Activated CD8-positive, alpha-beta T cell treated with anti-CD3 and anti-CD28 coated beads for 36 hours (primary cell): ENCODE results near the gene RNF44. TPM values are rescaled to one million over a fixed set of nuclear protein-coding genes. Genes with fewer than 3 reads are reported as not detected.

Experiments used
- ATAC-seq: fragments of 200-7000 bp; cut with Tn5 transposase; one replicate; pipeline ENCODE4 v1.10.0; 2021; ENCODE audit warnings: mild to moderate bottlenecking, moderate library complexity
- CTCF ChIA-PET: fragments of 350-600 bp; sonication (Branson Sonifier 250); formaldehyde crosslinking; loops from one replicate; lab custom pipeline; 2021; ENCODE audit warnings: antibody characterized with exemption; lab: Charles Lee
- POLR2A ChIA-PET: fragments of 350-600 bp; sonication (Branson Sonifier 250); formaldehyde crosslinking; loops from one replicate; lab custom pipeline; 2021; ENCODE audit warnings: antibody characterized with exemption; lab: Charles Lee
- DNase-seq: peaks from one replicate; pipeline ENCODE4 v3.0.0-alpha.2; 2020
- H3K27ac Mint-ChIP-seq: one replicate; pipeline ENCODE4 v1.8.0; 2021; ENCODE audit warnings: mild to moderate bottlenecking, mixed read lengths
- H3K27me3 Mint-ChIP-seq: one replicate; pipeline ENCODE4 v1.8.0; 2021; ENCODE audit warnings: mixed read lengths
- H3K36me3 Mint-ChIP-seq: one replicate; pipeline ENCODE4 v1.8.0; 2021; ENCODE audit warnings: low read depth, mixed read lengths
- H3K4me1 Mint-ChIP-seq: one replicate; pipeline ENCODE4 v1.8.0; 2021; ENCODE audit warnings: low read depth, mixed read lengths
- H3K4me3 Mint-ChIP-seq: one replicate; pipeline ENCODE4 v1.8.0; 2021; ENCODE audit warnings: mild to moderate bottlenecking, moderate library complexity, mixed read lengths
- H3K9me3 Mint-ChIP-seq: one replicate; pipeline ENCODE4 v1.8.0; 2021; ENCODE audit warnings: mixed read lengths
- intact Hi-C: fragments of 100-400 bp; cut with micrococcal nuclease; formaldehyde crosslinking; loops from one replicate; pipeline ENCODE4 v1.10.0; 2022
- total RNA-seq, 2 experiments: library from RNA; stranded (reverse); gene quantifications; one replicate each; pipeline ENCODE4 v1.2.3, GENCODE V29; 2021
- TF ChIP-seq, protein P1 (sequence below): fragments of 200-600 bp; IDR thresholded peaks from one replicate; pipeline ENCODE4 v1.8.0; 2022; ENCODE audit warnings: antibody characterized with exemption, mild to moderate bottlenecking

Gene RNF44
- total RNA-seq, 2 experiments from 2014 or later: 55.3 to 62.7 TPM

DNA sequence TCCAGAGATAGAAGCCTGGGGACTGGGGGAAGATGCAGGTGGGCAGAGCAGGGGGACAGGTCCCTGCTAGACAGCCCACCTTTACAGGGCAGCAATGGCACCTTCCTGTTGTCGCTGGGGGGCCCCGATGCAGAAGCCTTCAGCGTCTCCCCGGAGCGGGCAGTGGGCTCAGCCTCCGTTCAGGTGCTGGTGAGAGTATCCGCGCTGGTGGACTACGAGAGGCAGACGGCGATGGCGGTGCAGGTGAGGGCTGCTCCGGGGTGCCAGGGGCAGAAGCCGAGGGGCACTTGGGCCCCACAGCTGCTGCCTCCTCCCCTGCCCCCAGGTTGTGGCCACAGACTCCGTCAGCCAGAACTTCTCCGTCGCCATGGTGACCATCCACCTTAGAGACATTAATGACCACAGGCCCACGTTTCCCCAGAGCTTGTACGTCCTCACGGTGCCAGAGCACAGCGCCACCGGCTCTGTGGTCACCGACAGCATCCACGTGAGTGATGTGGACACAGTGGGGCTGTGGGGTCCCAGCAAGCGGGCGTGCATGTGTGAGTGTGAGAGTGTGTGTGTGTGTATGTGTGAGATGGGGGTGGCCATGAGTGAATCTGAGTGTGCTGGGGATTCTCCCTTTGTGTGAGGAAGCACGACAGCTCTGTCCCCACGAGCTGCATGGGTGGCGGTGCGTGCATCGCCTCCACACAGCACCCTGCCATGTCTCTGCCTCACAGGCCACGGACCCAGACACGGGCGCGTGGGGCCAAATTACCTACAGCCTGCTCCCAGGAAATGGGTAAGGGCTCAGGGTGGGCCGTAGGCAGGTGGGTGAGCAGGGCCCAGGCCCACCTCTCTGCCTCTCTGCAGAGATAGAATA is 40.3 kb upstream of the RNF44 start:
- no peak for ATAC-seq
- no peak overlapping the region for H3K4me3 Mint-ChIP-seq
- no peak overlapping the region for H3K27ac Mint-ChIP-seq
- no peaks in the 10 kb centered on the region for H3K36me3 Mint-ChIP-seq
- intact Hi-C loops: no loop called here
- DNase-seq: no peak
- CTCF ChIA-PET: interaction anchor here (1.4 to 2.0 kb wide), 3 partner anchors 19 to 146 kb away, joined by 4 read pairs; no protein-coding TSS in a partner anchor
- H3K9me3 Mint-ChIP-seq: no peaks in the 10 kb centered on the region
- H3K27me3 Mint-ChIP-seq: no peaks in the 10 kb centered on the region
- H3K4me1 Mint-ChIP-seq: no peaks in the 10 kb centered on the region
- POLR2A ChIA-PET: interaction anchor here (1.4 kb wide), 1 partner anchor 129 kb away, joined by 3 read pairs; the partner anchor contains the start of gene FAF2
- TF ChIP-seq, protein P1, sequence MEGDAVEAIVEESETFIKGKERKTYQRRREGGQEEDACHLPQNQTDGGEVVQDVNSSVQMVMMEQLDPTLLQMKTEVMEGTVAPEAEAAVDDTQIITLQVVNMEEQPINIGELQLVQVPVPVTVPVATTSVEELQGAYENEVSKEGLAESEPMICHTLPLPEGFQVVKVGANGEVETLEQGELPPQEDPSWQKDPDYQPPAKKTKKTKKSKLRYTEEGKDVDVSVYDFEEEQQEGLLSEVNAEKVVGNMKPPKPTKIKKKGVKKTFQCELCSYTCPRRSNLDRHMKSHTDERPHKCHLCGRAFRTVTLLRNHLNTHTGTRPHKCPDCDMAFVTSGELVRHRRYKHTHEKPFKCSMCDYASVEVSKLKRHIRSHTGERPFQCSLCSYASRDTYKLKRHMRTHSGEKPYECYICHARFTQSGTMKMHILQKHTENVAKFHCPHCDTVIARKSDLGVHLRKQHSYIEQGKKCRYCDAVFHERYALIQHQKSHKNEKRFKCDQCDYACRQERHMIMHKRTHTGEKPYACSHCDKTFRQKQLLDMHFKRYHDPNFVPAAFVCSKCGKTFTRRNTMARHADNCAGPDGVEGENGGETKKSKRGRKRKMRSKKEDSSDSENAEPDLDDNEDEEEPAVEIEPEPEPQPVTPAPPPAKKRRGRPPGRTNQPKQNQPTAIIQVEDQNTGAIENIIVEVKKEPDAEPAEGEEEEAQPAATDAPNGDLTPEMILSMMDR: no peak

DNA sequence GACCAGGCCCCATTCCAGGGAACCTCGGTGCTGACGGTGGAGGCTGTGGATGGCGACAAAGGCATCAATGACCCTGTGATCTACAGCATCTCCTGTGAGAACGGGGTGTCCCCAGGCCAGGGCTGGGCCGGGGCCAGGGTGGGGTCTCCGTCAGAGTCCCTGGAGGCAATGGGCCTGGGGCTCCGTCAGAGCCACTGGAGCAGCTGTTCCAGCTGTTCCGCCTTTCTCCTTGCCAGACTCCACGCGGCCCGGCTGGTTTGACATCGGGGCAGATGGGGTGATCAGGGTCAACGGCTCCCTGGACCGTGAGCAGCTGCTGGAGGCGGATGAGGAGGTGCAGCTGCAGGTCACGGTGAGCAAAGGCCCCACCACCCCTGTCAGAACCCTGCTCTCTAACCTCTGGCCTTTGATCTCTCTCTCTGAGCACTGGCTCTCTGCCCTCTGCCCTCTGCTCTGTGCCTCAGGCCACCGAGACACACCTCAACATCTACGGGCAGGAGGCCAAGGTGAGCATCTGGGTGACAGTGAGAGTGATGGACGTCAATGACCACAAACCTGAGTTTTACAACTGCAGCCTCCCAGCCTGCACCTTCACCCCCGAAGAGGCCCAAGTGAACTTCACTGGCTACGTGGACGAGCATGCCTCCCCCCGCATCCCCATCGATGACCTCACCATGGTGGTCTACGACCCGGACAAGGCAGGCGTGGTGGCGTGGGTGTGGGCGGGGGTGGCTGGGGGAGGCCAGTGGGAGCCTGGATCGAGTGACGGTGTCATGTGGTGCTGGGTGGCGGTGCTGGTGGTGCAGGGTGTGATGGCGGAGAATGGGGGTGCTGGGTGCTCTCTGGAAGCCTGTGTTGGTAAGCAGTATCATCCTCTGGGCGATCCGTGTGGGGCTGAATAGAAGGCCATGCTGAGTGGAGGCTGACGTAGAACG is 38.6 kb upstream of the RNF44 start:
- no peak for DNase-seq
- POLR2A ChIA-PET: no interaction called here

GRCh38 chr5:176575066-176575465 is 37.9 kb upstream of the RNF44 start:
- POLR2A ChIA-PET: interaction anchor here (1.0 kb wide), 1 partner anchor 159 kb away, joined by 4 read pairs; the partner anchor contains the start of gene CLTB
- no peaks in the 10 kb centered on the region for H3K36me3 Mint-ChIP-seq
- TF ChIP-seq, protein P1: no peak
- H3K27ac Mint-ChIP-seq: no peak overlapping the region
- DNase-seq (no peak), ATAC-seq (no peak)
- intact Hi-C loops: no loop called here
- H3K9me3 Mint-ChIP-seq: no peaks in the 10 kb centered on the region
- H3K4me3 Mint-ChIP-seq: no peak overlapping the region
- no peaks in the 10 kb centered on the region for H3K4me1 Mint-ChIP-seq
- H3K27me3 Mint-ChIP-seq: no peaks in the 10 kb centered on the region
- CTCF ChIA-PET: interaction anchor here (0.8 to 2.4 kb wide), 9 partner anchors 9 to 34 kb away, joined by 3 to 6 read pairs (median 3); no protein-coding TSS in a partner anchor

More for the DNA sequence above, 38.6 kb upstream of the RNF44 start:
- Mint-ChIP-seq H3K36me3 (no peaks in the 10 kb centered on the region), H3K4me1 (no peaks in the 10 kb centered on the region), H3K4me3 (no peak overlapping the region), H3K27me3 (no peaks in the 10 kb centered on the region), H3K9me3 (no peaks in the 10 kb centered on the region), H3K27ac (no peak overlapping the region)
- intact Hi-C loops: no loop called here
- TF ChIP-seq, protein P1: no peak
- no peak for ATAC-seq
- CTCF ChIA-PET: interaction anchor here (0.8 to 1.3 kb wide), 5 partner anchors 10 to 33 kb away, joined by 3 read pairs; no protein-coding TSS in a partner anchor

DNA sequence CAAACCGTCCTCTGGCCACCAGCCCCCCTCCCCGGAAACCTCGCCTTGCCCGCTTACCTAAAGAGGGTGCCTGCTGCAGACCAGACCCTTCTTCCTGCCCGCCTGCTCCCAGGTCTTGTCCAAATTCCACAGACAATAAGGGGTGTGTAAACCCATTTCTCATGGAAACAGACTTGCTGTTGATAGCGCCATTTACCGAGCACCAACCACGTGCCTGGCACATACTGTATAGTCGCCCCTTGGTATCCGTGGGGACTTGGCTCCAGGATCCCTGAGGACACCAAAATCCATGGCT is 37.0 kb upstream of the RNF44 start:
- DNase-seq (no peak), ATAC-seq (no peak)
- Mint-ChIP-seq H3K27me3 (no peaks in the 10 kb centered on the region), H3K4me1 (no peaks in the 10 kb centered on the region), H3K36me3 (no peaks in the 10 kb centered on the region), H3K27ac (no peak overlapping the region), H3K4me3 (no peak overlapping the region), H3K9me3 (no peaks in the 10 kb centered on the region)
- TF ChIP-seq, protein P1: peak; percentile 13
- CTCF ChIA-PET: interaction anchor here (0.8 to 2.4 kb wide), 15 partner anchors 10 to 366 kb away, joined by 3 to 9 read pairs (median 3); no protein-coding TSS in a partner anchor
- intact Hi-C loops: no loop called here
- POLR2A ChIA-PET: interaction anchor here (0.5 to 1.0 kb wide), 2 partner anchors 158 to 310 kb away, joined by 3 to 4 read pairs; partner anchors contain the start of gene CLTB
